ENCODE results near the gene LY6G6D.

DNA sequence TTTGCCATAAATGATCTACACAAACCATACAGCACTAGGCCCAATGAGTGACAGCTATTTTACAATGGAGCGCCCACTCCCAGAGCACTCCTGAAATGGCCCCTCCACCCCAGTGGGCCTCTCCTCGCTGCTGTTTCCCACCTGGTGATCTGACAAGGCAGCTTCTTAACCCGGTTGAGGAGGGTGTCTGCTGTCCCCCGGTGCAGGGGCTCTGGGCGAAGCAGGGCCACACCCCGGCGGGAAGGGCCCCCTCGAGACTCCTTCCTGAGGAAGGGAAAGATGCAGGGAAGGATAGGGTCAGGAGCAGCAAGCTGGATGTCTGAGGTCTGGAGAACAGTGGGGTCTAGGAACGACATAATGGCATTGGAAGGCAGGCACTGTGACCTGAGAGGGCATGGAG is 22.3 kb upstream of the LY6G6D start:
- TF ChIP-seq, protein P1, sequence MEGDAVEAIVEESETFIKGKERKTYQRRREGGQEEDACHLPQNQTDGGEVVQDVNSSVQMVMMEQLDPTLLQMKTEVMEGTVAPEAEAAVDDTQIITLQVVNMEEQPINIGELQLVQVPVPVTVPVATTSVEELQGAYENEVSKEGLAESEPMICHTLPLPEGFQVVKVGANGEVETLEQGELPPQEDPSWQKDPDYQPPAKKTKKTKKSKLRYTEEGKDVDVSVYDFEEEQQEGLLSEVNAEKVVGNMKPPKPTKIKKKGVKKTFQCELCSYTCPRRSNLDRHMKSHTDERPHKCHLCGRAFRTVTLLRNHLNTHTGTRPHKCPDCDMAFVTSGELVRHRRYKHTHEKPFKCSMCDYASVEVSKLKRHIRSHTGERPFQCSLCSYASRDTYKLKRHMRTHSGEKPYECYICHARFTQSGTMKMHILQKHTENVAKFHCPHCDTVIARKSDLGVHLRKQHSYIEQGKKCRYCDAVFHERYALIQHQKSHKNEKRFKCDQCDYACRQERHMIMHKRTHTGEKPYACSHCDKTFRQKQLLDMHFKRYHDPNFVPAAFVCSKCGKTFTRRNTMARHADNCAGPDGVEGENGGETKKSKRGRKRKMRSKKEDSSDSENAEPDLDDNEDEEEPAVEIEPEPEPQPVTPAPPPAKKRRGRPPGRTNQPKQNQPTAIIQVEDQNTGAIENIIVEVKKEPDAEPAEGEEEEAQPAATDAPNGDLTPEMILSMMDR (IDR thresholded peaks at IDR 0.05; ENCODE audit: low read length), result no peak
- no peak for TF ChIP-seq EZH2 (IDR thresholded peaks at IDR 0.05; ENCODE audit: borderline replicate concordance, low read length)

All from OCI-LY1 (cell line).